ENCODE measurements around the gene SYT10.

DNA sequence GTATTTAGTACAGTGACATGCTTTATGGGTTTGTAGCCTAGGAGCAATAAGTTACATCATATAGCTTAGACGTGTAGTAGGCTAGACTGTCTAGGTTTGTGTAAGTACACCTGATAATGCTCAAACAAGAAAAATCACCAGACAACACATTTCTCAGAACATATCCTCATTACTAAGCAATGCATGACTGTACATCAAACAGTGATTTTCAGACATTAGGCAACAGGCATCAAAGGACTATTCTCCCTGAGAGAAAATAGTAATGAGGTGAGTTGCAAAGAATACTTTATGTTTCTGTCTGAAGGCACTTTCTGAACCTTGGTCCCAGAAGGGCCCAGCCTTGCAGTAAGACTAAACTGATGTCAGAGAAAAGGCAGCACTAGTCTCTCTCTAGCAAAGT is 48.4 kb upstream of the SYT10 start:
- TF ChIP-seq POLR2A (IDR thresholded peaks at IDR 0.05): no peak
- TF ChIP-seq, protein P1, sequence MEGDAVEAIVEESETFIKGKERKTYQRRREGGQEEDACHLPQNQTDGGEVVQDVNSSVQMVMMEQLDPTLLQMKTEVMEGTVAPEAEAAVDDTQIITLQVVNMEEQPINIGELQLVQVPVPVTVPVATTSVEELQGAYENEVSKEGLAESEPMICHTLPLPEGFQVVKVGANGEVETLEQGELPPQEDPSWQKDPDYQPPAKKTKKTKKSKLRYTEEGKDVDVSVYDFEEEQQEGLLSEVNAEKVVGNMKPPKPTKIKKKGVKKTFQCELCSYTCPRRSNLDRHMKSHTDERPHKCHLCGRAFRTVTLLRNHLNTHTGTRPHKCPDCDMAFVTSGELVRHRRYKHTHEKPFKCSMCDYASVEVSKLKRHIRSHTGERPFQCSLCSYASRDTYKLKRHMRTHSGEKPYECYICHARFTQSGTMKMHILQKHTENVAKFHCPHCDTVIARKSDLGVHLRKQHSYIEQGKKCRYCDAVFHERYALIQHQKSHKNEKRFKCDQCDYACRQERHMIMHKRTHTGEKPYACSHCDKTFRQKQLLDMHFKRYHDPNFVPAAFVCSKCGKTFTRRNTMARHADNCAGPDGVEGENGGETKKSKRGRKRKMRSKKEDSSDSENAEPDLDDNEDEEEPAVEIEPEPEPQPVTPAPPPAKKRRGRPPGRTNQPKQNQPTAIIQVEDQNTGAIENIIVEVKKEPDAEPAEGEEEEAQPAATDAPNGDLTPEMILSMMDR (IDR thresholded peaks at IDR 0.05): no peak

All from heart left ventricle (tissue), 13 donors.